ENCODE measurements around the gene EHBP1L1. TPM values are rescaled to one million over a fixed set of nuclear protein-coding genes. Genes with fewer than 3 reads are reported as not detected.

Gene EHBP1L1
- total and polyA plus RNA-seq, 2 of the 8 experiments (the other 6 are each of a cell fraction or from before 2014, with no cell fraction given): 4.3 to 6.6 TPM

- TF ChIP-seq, protein P1, sequence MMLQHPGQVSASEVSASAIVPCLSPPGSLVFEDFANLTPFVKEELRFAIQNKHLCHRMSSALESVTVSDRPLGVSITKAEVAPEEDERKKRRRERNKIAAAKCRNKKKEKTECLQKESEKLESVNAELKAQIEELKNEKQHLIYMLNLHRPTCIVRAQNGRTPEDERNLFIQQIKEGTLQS (IDR thresholded peaks at IDR 0.05; ENCODE audit: insufficient read depth, low read depth, low read length): no peak
- no peak for TF ChIP-seq RFX5 (IDR thresholded peaks at IDR 0.05; ENCODE audit: borderline replicate concordance, low read depth, low read length)
- no peak for TF ChIP-seq SIRT6 (IDR thresholded peaks at IDR 0.05; ENCODE audit: low read length)
- no peak for TF ChIP-seq RBBP5 (IDR thresholded peaks at IDR 0.05; ENCODE audit: borderline replicate concordance, low read depth, low read length)
- TF ChIP-seq SIN3A (conservative IDR thresholded peaks at IDR 0.05 in 1 of 2, IDR thresholded peaks at IDR 0.05 in 1 of 2; ENCODE audit: low read depth in 1 of 2, low read length in 2 of 2): no peak
- no peak for TF ChIP-seq NRF1 (IDR thresholded peaks at IDR 0.05; ENCODE audit: low read depth, low read length)
- TF ChIP-seq BCL11A (IDR thresholded peaks at IDR 0.05; ENCODE audit: low read depth in 2 of 2, low read length in 2 of 2): no peak
- no peak for TF ChIP-seq USF2 (IDR thresholded peaks at IDR 0.05; ENCODE audit: low read length)
- TF ChIP-seq TBP (IDR thresholded peaks at IDR 0.05; ENCODE audit: low read depth, low read length): no peak
- TF ChIP-seq EGR1 (IDR thresholded peaks at IDR 0.05; ENCODE audit: borderline replicate concordance, low read depth, low read length): no peak
- no peak for TF ChIP-seq ASH2L (IDR thresholded peaks at IDR 0.05; ENCODE audit: low read length)
Observed at GRCh38 chr11:65535102-65535501, 40.8 kb upstream of the EHBP1L1 start (continued).
